Measurements from ENCODE around the gene HIRA. TPM values are rescaled to one million over a fixed set of nuclear protein-coding genes. Genes with fewer than 3 reads are reported as not detected.

The HIRA gene
- total and polyA plus RNA-seq, 2 of the 8 experiments (the other 6 are each of a cell fraction or from before 2014, with no cell fraction given) = 34.9 to 67.2 TPM

- TF ChIP-seq SIN3A (conservative IDR thresholded peaks at IDR 0.05 in 1 of 2, IDR thresholded peaks at IDR 0.05 in 1 of 2; ENCODE audit: low read depth in 1 of 2, low read length in 2 of 2) (no peak), NRF1 (IDR thresholded peaks at IDR 0.05; ENCODE audit: low read depth, low read length) (no peak), POLR2AphosphoS5 (IDR thresholded peaks at IDR 0.05; ENCODE audit: low read depth, low read length) (no peak), BCL11A (IDR thresholded peaks at IDR 0.05; ENCODE audit: low read depth in 2 of 2, low read length in 2 of 2) (no peak), KDM5A (IDR thresholded peaks at IDR 0.05; ENCODE audit: low read length) (no peak), CHD2 (IDR thresholded peaks at IDR 0.05; ENCODE audit: low read length) (no peak), TCF12 (IDR thresholded peaks at IDR 0.05; ENCODE audit: low read depth, low read length) (no peak), USF2 (IDR thresholded peaks at IDR 0.05; ENCODE audit: low read length) (no peak)
These were observed 26.9 kb downstream of the HIRA start (continued) for GRCh38 chr22:19404676-19405075.
